Epidermal melanocyte (primary cell): ENCODE results near the gene SETD1A.
A peak's percentile ranks its signal among the peaks of the same experiment; 100 is the strongest.

ENCODE experiments used
- DNase-seq: peaks from one replicate; pipeline ENCODE4 v3.0.0; 2011; ENCODE audit warnings: low spot score; ENCODE audit not compliant: insufficient read length

Gene SETD1A

DNA sequence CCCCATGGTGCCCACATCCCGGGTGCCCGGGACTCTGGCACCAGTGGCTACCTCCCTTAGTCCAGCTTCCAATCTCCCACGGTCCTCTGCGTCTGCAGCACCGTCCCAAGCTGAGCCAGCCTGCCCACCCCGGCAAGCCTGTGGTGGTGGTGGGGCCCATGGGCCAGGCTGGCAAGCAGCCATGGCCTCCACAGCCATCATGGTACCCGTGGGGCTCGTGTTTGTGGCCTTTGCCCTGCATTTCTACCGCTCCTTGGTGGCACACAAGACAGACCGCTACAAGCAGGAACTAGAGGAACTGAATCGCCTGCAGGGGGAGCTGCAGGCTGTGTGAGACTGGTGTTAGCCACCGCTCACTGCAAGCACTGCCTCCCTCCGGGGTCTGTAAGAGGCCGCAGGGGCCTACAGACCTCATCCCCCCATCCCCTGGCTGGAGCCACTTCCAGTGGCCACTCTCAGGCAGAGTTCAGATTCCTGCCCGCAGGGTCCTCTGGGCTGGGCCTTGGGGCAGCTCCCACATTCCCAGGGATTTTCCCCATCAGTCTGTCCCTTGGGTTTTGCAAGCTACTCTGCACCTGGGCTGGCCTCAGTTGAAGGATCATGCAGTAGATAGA, 3.9 kb upstream of the SETD1A start:
- DNase-seq: peak; percentile 14

DNA sequence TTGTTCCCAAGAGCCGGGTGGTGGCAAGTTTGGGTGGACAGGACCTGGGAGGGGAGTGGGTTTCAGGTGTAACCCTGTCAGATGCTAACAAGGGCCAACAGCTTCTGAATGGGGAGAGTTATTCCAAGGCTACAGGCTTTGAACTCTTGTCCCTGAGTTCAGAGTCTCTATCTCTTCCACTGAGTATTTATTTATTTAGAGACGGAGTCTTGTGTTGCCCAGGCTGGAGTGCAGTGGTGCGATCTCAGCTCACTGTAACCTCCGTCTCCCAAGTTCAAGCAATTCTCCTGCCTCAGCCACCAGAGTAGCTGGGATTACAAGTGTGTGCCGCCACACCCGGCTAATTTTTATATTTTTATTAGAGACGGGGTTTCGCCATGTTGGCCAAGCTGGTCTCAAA, 2.6 kb upstream of the SETD1A start:
- peak; percentile 7 for DNase-seq

DNA sequence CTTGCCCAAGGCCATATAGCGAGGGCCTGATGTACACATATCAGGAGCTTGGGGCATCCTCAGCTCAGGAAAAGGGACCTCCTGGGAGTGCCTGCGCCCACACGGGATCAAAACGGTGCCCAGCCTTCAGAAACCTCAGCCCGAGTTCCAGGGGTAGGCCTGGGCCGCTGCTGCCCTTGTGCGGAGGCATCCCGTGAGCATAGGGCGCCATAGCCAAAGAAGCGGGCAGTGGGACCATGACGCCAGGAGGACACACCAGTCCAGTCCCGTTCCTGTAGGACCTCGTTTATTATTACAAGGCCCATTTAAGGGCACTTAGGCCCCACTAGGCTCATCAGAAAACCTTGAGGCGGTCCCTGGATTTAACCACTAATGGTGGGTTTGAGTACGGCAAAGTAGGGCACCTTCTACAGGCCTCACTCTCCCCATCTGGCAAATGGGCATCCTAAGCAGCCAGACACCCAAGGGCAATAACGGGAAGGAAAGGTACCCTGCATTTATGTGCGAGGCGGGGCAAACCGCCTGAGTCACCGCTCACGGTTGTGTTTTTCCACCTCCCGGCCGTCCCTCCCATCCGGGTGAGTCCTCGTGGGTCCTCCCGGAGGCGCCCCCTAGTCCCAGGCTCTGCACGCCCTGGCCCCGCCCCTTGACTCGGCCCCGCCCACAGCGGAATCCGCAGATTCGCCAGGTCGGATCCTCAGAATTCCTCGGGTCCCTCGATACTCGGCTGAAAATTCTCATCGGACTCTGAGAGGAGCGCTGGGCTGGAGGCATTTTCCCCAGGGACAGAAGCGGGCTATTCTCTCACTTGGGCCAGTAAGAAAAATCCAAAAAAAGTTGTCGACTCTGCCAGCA, 726 bp upstream of the SETD1A start:
- peak; percentile 54 for DNase-seq

DNA sequence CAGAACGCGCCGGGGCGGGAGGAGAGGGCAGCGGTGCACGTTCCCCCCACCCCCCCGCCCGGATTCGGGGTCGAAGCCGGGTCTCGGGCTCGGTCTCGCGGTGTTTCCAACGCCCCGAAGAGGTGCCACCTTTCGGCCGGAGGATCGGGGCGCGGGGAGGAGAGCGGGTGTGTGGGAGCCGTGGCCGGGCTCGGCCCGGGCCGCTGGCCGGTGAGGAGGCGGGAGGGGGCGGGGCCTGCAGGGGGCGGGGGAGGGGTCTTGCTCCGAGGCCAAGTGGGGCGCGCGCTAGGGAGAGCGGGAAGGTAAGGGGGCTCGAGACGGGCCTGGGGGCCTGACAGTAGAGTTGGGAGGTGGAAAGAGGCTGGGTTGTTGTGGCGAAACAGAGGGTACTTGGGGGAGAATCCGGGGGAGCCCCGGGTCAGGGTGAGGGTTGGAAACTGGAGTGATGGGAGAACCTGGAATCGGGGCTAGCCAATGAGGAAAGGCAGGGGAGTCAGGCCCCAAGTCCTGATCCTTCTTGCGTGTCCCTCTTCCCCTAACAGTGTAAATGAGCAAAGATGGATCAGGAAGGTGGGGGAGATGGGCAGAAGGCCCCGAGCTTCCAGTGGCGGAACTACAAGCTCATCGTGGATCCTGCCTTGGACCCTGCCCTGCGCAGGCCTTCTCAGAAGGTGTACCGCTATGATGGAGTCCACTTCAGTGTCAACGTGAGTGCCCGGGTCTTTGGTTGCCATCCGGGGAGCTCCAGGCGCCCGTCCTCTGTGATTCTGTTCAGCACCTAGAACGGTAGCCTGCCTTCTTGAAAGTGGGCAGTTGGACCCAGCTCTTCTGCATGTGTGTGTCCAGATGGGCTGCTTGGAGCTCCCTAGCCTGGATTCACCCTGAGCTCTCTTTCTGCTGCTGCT, 873 bp downstream of the SETD1A start:
- peak; percentile 81 for DNase-seq

DNA sequence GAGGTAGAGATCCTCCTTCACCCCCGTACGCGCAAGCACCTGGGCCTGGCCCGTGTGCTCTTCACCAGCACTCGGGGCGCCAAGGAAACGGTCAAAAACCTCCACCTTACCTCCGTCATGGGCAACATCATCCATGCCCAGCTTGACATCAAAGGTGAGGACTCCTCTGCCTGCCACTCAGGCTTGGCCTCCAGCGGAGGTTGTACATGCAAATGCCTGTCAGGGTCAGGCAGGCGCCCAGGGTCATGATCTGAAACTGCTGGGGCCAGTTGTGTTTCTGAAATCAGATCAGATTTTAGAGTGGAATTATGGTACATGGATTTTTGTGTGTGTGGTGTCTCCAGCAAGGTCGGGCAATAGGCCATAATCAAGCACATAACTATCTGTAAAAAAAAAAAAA, 3.8 kb downstream of the SETD1A start:
- DNase-seq: peak; percentile 3

DNA sequence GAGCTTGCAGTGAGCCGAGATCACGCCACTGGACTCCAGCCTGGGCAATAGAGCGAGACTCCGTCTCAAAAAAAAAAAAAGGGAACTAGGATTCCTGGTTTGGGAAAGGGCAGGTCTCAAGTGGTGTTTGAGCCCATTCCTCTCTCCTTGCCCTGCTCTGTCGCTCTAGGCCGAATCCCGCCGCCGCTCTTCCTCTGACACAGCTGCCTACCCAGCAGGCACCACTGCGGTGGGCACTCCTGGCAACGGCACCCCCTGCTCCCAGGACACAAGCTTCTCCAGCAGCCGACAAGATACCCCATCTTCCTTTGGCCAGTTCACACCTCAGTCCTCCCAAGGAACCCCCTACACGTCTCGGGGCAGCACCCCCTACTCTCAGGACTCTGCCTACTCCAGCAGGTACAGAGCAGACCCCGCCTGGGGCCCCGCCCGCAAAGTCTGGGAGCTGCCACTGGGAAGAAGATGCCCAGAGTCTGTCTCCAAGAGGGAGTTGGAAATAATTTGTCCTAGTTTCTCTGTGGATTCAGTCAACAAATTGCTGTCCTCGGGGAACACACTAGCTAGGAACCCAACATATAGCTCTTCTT, 6.5 kb downstream of the SETD1A start:
- DNase-seq: peak; percentile 8

DNA sequence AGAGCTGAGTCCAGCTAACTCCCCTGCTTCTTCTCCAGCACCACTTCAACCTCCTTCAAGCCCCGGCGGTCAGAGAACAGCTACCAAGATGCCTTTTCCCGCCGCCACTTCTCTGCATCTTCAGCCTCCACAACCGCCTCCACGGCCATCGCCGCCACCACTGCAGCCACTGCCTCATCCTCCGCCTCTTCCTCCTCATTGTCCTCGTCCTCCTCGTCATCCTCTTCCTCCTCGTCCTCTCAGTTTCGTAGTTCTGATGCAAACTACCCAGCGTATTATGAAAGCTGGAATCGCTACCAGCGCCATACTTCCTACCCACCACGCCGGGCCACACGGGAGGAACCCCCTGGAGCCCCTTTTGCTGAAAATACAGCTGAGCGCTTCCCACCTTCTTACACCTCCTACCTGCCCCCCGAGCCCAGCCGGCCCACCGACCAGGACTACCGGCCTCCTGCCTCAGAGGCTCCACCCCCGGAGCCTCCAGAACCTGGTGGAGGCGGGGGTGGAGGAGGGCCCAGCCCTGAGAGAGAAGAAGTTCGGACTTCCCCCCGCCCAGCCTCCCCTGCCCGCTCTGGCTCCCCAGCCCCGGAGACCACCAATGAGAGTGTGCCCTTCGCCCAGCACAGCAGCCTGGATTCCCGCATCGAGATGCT, 7.1 kb downstream of the SETD1A start:
- peak; percentile 11 for DNase-seq

DNA sequence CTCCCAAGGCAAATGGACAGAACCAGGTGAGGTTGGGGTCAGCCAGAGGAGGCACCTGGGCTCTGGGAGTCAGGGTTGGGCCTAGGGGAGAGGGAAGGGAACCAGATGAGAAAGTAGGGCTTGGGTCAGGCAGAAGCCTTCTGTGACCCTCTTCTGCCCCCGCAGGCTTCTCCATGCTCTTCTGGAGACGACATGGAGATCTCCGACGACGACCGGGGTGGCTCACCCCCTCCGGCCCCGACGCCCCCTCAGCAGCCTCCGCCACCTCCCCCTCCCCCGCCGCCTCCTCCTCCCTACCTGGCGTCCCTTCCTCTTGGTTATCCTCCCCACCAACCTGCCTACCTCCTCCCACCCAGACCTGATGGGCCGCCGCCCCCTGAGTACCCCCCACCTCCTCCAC, 7.9 kb downstream of the SETD1A start:
- peak; percentile 0 for DNase-seq

DNA sequence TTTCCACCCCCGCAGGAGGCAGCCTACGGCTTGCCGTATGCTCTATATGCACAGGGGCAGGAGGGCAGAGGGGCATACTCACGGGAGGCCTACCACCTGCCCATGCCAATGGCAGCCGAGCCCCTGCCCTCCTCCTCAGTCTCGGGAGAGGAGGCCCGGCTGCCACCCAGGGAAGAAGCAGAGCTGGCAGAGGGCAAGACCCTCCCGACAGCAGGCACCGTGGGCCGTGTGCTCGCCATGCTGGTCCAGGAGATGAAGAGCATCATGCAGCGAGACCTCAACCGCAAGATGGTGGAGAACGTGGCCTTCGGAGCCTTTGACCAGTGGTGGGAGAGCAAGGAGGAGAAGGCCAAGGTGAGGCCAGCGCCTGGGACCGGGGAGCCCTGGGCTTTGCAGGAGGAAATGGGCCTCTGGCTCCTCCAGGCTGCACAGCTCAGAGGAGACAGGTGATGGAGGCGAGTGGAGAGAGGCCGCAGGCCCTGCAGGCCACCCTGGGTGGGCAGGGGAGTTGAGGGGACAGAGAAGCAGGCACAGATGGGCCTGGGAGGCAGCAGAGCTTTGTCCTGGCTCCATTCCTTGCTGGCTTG, 8.6 kb downstream of the SETD1A start:
- peak; percentile 1 for DNase-seq

DNA sequence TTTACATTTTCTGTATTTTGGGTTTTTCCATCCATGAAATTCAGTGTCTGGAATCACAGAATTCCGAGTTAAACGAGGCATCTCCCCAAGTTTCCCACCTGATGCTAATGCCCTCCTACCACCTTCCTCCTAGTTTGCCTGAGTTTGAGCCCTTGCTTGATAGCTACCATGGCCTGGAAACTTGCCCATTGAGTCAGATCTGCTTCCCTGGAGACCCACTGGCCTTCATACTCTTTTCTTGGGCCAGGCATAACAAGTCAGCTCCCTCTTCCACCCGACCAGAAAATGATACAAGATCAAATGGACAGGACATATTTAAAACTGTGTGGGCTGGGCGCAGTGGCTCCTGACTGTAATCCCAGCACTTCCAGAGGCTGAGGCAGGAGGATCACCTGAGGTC, 10.2 kb downstream of the SETD1A start:
- peak; percentile 3 for DNase-seq

DNA sequence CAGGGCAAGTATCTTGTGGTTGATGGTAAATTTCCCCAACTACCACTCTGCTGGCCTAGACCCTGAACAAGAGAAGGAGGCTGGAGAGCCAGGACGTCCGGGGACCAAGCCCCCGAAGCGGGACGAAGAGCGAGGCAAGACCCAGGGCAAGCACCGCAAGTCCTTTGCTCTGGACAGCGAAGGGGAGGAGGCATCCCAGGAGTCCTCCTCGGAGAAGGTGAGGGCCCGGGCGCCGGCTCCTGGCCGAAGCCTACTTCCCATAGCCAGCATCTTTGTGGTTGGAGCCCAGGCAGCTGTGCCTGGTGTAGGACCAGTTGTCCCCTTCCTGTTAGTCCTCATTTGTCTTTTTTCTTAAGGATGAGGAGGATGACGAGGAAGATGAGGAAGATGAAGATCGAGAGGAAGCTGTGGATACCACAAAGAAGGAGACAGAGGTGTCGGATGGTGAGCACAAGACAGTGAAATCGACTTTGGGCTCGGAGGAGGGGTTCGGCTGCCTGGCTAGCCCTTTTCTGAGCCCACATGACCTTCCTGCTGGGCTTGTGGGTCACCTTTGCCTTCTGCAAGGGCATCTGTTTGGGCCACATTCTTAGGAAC, 11.8 kb downstream of the SETD1A start:
- no peak for DNase-seq

DNA sequence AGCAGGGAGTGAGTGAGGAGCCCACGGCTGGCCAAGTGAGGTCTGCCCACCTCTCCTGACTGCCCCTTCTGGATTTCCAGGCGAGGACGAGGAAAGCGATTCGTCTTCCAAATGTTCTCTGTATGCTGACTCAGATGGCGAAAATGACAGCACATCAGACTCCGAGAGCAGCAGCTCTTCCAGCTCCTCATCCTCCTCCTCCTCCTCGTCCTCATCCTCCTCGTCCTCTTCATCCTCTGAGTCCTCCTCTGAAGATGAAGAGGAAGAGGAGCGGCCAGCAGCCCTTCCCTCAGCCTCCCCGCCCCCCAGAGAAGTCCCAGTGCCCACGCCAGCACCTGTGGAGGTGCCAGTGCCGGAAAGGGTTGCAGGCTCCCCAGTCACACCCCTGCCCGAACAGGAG, 13.7 kb downstream of the SETD1A start:
- no peak for DNase-seq

DNA sequence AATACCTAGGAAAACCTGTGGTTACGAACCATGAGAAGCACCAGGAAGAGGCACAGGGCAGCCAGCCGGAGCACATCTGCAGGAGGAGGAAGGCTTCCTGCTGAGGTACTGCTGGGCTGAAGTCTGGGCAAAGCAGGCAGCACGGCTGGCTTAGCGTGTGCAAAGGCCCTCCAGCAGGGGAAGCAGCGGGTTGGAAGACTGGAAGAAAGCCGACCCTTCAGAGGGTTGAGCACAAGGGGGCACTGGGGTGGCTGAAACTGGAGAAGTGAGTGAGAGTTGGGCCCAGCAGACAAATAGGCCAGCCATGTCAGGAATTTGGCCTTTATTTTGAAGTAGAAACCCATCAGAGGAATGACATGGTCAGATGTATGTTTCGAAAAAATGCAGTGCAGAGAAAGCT, 15.3 kb downstream of the SETD1A start:
- no peak for DNase-seq

DNA sequence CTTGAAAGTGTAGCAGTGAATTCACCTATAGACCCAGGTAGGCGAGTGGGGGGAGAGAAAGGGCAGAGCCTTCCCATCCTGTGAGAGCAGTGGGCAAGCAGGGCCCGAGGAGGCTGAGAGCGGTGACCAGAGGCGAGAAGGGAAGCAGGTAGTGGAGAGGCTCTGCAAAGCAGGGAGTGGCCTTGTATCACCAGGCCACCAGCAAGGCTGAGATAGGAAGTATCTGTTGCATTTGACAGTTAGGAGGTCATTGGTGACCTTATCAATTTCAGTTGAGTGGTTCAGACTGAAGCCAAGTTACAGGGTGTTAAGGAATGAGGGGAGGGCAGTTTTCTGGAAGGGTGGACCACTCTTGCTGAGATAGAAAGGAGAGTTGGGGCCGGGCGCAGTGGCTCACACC, 16.8 kb downstream of the SETD1A start:
- DNase-seq: no peak

DNA sequence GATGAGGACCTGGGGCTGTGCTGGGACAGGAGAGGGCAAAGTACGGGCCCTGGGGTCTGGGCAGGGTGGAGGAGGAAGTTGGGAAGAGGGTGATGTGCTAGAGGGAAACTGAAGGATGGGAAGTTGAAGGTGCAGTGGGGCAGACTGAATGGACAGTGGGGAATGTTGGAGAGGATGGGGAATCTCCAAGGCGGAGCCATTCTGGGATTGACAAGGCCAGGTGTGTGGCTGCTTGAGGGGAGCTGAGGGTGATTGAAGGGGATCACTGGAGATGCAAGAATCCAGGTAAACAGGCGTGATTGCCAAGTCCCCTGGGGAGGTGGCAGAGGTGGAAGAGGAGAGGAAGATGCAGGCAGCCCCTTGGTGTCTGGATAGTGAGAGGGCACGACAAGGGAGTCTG, 18.9 kb downstream of the SETD1A start:
- DNase-seq: no peak

DNA sequence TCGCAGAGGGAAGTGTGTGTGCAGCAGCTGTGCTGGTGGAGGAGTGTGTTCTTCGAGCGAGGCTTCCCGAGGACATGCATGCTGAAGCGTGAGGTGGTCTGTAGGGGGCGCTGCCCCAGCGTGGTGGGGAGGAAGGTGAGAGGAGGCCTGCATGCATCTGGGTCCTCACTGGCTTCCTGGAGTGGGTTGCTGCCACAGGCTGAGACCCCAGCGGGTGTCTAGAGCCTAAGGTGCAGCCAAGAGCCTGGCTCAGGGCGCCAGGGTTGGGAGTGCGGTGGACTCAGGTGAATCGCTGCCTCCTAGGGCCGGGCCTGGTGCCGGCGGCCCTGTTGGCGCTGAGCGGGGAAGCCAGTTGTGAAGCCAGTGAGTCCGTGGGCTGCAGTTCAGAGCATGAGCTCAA, 19.9 kb downstream of the SETD1A start:
- DNase-seq: no peak

DNA sequence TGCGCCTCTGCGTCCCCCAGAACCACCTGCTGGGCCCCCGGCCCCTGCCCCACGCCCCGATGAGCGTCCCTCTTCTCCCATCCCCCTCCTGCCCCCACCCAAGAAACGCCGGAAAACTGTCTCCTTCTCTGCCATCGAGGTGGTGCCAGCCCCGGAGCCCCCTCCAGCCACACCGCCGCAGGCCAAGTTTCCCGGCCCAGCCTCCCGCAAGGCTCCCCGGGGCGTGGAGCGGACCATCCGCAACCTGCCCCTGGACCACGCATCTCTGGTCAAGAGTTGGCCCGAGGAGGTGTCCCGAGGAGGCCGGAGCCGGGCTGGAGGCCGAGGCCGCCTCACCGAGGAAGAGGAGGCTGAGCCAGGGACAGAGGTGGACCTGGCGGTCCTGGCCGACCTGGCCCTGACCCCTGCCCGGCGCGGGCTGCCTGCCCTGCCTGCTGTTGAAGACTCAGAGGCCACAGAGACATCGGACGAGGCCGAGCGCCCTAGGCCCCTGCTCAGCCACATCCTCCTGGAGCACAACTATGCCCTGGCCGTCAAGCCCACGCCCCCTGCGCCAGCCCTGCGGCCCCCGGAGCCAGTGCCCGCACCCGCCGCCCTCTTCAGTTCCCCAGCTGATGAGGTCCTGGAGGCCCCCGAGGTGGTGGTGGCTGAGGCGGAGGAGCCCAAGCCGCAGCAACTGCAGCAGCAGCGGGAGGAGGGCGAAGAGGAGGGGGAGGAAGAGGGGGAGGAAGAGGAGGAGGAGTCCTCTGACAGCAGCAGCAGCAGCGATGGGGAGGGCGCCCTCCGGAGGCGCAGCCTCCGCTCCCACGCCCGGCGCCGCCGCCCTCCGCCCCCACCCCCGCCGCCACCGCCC, 21.8 kb downstream of the SETD1A start:
- no peak for DNase-seq

DNA sequence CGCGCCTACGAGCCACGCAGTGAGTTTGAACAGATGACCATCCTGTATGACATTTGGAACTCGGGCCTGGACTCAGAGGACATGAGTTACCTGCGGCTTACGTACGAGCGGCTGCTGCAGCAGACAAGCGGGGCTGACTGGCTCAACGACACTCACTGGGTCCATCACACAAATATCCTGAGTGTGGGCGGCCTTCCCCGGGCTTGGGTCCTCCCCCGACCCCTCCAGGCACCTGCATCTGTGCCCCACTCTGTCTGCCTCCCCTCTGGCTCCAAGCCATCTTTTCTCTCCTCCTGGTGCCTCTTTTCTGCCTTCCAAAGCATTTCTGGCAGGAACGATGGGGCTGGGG, 22.4 kb downstream of the SETD1A start:
- no peak for DNase-seq

DNA sequence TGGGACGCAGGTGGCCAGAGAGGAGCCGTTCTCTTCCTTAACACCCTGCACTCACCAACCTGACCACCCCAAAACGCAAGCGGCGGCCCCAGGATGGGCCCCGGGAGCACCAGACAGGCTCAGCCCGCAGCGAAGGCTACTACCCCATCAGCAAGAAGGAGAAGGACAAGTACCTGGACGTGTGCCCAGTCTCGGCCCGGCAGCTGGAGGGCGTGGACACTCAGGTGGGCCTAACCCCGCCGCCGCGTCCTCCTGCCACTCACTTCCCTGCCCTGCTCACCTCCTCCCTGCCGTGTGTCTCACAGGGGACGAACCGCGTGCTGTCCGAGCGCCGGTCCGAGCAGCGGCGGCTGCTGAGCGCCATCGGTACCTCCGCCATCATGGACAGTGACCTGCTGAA, 22.9 kb downstream of the SETD1A start:
- no peak for DNase-seq

DNA sequence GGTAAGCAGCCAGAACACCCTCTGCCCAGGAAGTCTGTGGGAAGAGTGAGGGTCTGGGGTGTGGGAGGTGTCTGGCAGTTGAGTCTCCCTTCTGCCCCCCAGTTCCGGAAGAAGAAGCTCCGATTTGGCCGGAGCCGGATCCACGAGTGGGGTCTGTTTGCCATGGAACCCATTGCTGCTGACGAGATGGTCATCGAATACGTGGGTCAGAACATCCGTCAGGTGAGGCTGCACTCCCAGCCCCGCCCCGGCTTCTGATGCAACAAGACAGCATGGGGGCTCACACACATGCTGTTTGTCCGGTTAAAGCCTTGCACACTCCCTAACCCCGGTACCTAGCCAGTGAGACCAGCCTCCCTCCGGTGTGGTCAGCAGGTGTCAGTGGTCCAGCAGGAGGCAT, 23.4 kb downstream of the SETD1A start:
- DNase-seq: no peak
